ENCODE data around the gene PPP1R3A.

PPP1R3A gene

DNA sequence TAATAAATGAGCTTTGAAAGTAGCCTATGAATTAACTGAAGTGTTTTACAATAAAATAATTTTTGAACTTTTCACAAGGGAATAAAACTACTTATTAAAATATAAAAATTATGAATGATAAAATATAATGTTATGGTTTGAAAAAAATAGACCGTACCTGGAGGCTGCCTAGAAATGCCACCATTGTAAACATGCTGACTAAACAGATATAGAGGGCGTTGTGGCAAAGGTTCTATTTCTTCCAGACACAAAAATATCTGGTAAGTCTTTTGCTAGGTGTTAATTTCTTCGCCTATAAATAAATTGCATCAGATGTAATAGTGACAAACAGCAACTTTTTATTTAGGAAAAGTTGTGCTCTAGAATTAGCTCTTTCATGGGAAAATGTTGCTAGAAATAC is 11.2 kb downstream of the PPP1R3A start:
- TF ChIP-seq, protein P1, sequence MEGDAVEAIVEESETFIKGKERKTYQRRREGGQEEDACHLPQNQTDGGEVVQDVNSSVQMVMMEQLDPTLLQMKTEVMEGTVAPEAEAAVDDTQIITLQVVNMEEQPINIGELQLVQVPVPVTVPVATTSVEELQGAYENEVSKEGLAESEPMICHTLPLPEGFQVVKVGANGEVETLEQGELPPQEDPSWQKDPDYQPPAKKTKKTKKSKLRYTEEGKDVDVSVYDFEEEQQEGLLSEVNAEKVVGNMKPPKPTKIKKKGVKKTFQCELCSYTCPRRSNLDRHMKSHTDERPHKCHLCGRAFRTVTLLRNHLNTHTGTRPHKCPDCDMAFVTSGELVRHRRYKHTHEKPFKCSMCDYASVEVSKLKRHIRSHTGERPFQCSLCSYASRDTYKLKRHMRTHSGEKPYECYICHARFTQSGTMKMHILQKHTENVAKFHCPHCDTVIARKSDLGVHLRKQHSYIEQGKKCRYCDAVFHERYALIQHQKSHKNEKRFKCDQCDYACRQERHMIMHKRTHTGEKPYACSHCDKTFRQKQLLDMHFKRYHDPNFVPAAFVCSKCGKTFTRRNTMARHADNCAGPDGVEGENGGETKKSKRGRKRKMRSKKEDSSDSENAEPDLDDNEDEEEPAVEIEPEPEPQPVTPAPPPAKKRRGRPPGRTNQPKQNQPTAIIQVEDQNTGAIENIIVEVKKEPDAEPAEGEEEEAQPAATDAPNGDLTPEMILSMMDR (IDR thresholded peaks at IDR 0.05; ENCODE audit: borderline replicate concordance, insufficient read depth, low read depth, low read length), result no peak
- no peak overlapping the region for H3K4me3 ChIP-seq (ENCODE audit: low read depth, low read length)

DNA sequence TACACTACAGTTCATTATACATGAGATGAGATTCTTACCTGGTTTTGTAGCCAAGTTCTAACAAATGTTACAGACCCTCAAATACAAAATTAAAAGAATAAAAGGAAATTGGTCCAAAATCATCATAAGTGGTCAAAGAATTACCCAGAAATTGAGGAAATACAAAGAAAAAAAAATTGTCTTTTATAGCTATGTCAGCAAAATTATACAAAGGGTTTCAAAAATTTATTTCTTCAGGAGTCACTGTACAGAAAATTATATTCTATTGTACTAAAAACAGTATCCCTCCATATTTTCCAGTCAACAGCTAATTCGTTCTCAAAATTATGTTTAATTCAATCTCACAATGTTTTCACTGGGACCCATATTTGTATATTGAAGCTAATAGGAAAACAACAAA is 14.3 kb downstream of the PPP1R3A start:
- TF ChIP-seq, protein P1 (IDR thresholded peaks at IDR 0.05; ENCODE audit: borderline replicate concordance, insufficient read depth, low read depth, low read length), result no peak

DNA sequence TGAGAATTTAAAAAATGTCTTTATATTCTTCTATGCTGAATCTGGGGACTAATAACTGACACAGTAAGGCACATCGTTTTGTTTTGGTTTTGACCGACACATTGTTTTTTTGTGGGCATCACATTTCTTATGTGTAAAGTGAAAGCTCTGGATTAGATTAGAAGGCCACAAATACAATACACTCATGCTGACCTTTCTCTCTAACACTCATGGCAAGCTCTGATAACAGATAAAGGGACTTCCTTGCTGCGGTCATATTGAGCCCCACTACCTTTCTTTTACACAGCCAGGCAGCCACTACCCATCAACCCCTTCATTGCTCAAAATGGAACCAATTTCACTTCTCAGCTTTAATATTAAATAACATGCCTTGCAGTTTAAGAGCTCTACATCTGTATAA is 26.0 kb downstream of the PPP1R3A start:
- no peak overlapping the region for H3K4me3 ChIP-seq (ENCODE audit: low read depth, low read length)
- TF ChIP-seq, protein P1 (IDR thresholded peaks at IDR 0.05; ENCODE audit: borderline replicate concordance, insufficient read depth, low read depth, low read length), result no peak

More for the DNA sequence above, 14.3 kb downstream of the PPP1R3A start:
- H3K4me3 ChIP-seq (ENCODE audit: low read depth, low read length), result no peak overlapping the region

DNA sequence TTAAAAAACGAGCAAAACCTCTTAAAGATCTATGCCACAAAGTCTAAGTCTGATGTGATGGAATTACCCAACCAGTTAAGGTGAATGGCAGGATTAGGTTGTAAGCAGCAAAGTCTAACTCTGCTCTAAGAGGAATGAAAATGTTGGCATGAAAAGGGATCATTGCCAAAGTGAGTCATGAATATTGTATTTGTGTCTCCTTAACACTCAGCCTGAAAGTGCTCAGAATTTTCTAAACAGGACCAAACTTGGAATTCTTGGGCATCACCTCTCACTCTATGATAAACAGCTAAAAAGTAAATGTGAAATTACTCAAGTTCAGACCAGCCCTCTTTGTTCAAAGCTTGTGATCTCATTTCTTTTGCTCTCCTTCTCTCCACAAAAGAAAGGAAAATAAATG is 27.0 kb downstream of the PPP1R3A start:
- H3K4me3 ChIP-seq (ENCODE audit: low read depth, low read length), result no peak overlapping the region
- TF ChIP-seq, protein P1 (IDR thresholded peaks at IDR 0.05; ENCODE audit: borderline replicate concordance, insufficient read depth, low read depth, low read length), result no peak

DNA sequence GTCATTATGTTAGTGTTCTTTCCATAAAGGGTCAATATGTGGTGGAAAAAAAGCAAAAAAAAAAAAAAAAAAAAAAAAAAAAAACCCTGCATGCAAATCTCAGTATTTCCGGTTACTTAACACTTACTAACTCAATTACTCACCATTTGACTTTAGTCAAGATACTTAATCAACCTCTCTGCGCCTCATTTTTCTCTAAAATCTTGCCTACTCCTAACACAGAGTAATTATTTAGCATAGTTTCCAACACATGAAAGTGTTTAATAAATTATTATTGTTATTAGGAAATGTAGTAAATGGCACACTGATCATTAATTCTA is 27.8 kb downstream of the PPP1R3A start:
- TF ChIP-seq, protein P1 (IDR thresholded peaks at IDR 0.05; ENCODE audit: borderline replicate concordance, insufficient read depth, low read depth, low read length), result no peak
- no peak overlapping the region for H3K4me3 ChIP-seq (ENCODE audit: low read depth, low read length)

DNA sequence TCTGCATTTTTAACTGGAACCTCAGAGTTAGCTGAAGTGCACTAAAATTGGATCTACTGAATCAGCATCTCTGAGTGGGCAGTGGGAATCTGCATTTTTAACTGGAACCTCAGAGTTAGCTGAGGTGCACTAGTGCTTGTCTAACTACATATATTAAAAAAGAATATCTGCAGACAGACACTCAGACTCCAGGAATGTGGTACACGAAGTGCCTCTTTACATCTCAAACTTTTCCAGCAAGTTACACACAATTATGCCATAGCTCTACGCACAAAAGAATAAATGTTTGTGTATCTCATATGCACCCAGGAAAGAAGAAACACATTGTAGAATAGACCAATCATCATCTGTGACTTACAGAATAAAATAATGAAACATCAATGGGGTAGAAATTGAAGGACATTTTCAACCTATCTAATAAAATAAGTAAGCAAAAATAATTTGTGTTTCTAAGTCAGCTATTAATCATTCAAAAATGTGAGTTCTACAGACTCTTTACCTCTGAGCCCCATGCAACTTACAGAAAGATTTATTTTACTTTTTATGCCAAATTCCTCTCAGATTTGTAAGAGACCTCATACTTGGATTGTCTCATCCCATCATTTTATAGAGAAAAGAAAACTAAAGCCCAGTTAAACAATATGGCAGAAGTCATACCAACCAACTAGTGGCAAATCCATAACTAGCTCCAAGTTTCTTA is 28.3 kb downstream of the PPP1R3A start:
- TF ChIP-seq, protein P1 (IDR thresholded peaks at IDR 0.05; ENCODE audit: borderline replicate concordance, insufficient read depth, low read depth, low read length), result no peak
- H3K4me3 ChIP-seq (ENCODE audit: low read depth, low read length), result no peak overlapping the region

DNA sequence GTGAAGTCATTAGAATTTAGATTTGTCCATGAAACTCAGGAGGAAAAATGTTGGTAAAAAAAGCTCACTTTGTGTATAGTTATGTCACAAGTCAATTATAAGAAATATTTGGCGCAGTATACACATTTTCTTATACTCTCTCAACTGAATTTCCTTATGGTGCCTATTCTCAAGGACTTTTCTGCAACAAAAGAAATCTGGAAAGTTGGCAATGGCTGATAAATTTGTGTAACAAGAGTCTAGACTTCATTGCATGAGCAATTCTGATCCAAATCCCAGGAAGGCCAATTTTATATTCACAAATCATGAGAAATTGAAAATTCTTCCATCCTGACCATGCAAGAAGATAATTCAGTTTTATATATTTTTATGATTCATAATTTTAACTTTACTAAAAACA is 35.7 kb downstream of the PPP1R3A start:
- H3K4me3 ChIP-seq (ENCODE audit: low read depth, low read length), result no peak overlapping the region
- TF ChIP-seq, protein P1 (IDR thresholded peaks at IDR 0.05; ENCODE audit: borderline replicate concordance, insufficient read depth, low read depth, low read length), result no peak
